Left ventricle myocardium superior (tissue), 1 donor: ENCODE results near the gene TMEM267. TPM values are rescaled to one million over a fixed set of nuclear protein-coding genes. Genes with fewer than 3 reads are reported as not detected.
"Not testable (repeated sequence)": the region's sequence is repeated elsewhere in the genome, so short reads cannot be mapped to it uniquely, and the experiment has no call there.

Experiments
- ATAC-seq: fragments of 200-7000 bp; cut with Tn5 transposase; one replicate; pipeline ENCODE4 v1.9.1; 2020; ENCODE audit warnings: mild to moderate bottlenecking, moderate library complexity
- DNase-seq: peaks from one replicate; pipeline ENCODE4 v3.0.0-alpha.2; 2020
- intact Hi-C: fragments of 100-400 bp; cut with micrococcal nuclease; formaldehyde crosslinking; loops from one replicate; pipeline ENCODE4 v1.11.0; 2022
- long read RNA-seq: library from polyadenylated mRNA; unstranded; transcript quantifications from one replicate; pipeline ENCODE4 v2.0.0, GENCODE V29; 2021
- total RNA-seq: library from RNA; stranded (reverse); fragmentation: NEBNext Ultra II Directional; extraction: Animal tissue kit (Norgen Biotek cat#: 25700); gene quantifications from one replicate; pipeline ENCODE4 v1.2.1, GENCODE V29; 2021
- donor health status: DM: no; HTN: yes; CAD: no; lungs with severe emphysema.

The TMEM267 gene, protein sequence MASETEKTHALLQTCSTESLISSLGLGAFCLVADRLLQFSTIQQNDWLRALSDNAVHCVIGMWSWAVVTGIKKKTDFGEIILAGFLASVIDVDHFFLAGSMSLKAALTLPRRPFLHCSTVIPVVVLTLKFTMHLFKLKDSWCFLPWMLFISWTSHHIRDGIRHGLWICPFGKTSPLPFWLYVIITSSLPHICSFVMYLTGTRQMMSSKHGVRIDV
- total RNA-seq = 4.9 TPM
- long read RNA-seq, transcript TMEM267-201 (3 exons, 2,338 nt) = major isoform, 17 of 25 reads
- long read RNA-seq, partial matches to known transcripts = 2 of 25 reads
- long read RNA-seq, other reads (novel, unspliced or antisense) = 6 of 25 reads

DNA sequence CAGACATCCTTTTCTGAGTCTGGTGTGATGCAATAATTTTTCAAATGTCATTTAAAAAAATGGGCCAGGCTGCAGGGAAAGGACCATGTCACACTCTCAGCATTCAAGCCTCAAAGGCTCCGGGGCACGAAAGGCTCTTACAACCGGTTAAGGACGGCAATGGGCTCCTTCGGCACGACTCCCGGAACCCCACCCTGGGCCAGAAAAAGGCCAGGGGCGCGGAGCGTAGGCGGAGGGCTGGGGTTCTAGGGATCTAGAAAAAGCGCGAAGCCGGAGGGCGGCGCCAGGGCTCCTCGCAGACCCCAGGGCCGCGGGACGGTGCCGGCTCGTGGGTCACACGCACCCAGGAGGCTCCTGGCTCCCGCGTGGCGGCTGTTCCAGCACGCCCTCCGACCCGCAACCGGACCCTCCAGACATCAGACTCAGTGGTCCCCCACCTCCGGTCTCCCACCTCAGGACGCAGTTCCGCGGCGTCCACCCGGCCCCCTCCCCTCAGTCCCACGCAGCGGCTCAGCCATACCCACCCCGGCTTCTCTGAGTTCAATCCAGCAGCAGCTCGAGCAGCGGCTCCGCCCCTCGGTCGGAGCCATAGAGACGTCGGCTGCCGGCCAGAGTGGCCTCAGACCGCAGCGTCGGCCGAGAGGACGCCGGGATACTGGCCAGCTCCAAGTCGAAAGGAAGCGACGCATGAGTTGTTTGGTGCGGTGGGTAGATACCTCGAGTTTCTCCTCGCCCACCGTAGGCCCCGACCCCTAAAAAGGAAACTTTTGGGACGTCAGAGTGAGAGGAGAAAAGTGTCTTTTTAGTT is at the start of gene TMEM267:
TSS of gene TMEM267 (minus strand) at position 568 of the 808 bp plus-strand sequence. CDS start 29,896 bp downstream, outside the sequence.
- intact Hi-C loops = no loop called here
- DNase-seq (peak; percentile 96), ATAC-seq (peak; percentile 98)

DNA sequence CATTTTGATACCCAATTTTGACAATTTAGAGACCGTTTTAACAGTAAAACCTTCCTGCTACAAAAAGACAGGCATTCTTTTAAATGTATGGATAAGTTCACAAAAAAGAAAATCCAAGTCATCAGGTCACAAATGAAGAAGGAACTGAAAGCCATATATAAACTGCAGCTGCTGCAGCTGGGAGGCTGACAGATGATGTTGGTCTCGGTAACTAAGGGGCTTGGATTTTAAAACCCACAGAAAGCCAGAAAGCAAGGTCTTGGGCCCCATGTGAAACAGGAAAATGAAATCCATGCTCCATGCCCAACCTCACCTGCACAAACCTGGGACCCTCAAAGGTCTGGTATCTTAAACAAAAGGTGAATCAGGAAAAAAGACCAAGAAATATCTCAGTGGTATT is 47.0 kb upstream of the TMEM267 start:
- no peak for ATAC-seq
- intact Hi-C loops = no loop called here
- no peak for DNase-seq

DNA sequence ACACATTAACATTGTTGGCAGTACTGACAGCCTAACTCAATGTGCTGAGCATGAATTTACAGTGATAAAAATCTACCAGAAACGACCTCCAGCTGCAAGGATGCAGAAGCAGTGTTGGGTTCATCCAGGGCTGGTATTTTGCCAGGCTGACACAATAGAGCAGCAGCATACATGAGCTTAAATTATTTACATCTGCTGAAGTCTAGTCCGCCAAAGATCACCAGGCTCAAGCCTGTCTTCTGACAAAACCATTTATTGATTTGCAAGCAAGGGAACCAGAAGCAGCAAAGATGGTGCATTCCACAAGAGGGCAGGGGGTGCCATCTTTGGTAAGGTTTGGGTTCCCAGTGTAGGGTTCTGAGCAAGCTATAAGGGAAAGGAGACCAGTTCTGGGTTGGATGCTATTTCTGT is 40.0 kb upstream of the TMEM267 start:
- no peak for ATAC-seq
- DNase-seq = no peak
- intact Hi-C loops = no loop called here

DNA sequence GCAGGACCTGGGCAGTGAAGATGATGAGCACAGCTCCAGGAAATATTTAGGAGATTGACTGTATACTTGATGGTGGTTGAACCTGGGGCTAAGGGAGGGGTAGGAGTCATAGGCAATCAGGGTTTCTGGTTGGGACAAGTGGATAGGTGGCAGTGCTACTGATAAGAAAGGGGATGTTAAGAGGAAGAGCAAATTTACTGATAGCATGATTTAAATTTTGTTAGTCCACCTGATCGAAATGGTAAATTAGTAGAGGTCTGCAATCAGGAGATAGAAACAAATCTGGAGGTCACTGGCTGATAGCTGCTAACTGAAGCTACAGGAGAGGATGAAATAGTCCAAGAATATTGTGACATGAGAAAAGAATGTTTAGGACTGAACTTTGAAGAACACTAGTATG is 37.0 kb upstream of the TMEM267 start:
- no peak for DNase-seq
- no peak for ATAC-seq
- intact Hi-C loops = no loop called here

DNA sequence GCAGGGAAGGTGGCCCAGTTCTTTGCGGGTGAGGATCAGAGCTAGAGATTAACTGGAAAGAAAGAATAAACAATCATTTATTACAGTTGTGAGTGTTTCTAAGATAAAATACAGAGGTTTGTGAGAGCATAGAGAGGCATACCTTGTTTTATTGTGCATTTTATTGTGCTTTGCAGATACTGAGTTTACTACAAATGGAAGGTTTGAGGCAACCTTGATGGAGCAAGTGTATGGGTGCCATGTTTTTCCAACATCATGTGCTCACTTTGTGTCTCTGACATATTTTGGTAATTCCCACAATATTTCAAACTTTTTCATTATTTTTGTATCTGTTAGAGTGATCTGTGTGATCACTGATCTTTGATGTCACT is 32.0 kb upstream of the TMEM267 start:
- intact Hi-C loops = no loop called here
- ATAC-seq (no peak), DNase-seq (no peak)

DNA sequence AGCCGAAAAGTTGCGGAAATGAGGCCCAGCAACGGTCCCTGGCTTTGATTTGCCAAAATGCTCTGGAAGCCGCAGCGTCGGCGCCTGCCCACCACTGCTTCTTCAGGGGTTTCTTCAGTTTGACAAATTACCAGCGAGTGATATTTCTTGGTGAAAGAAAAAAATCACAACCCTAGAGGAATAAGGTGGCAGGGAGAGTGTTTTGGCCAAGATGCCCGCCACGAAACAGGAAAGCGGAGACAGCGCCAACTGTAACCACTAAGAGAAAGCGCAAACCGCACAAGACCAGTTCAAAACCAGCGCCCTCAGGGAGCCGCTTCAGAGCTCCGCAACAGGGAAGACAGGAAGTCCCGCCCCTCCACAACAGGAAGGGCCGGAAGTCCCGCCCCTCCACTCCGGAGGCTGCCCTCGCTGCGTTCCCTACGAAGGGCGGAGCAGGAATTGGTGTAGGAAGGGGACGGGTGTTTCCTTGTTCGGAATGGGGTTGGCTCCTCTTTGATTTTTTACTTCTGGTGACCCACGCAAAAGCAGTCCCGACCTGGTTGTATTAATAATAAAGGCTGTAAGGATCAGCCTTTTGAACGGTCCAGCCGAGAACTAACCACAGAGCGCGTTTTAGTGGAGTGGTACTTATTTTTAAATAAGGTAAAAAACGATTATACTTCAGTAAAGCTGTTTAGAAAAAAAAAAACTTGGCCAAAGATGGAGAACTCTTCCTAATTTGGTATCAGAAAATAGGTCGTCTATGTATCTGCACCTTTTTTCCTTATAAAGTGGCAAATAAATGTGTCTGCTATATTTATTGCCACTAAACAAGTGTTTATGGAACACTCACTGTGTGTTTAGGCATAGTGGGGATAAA is 31.4 kb upstream of the TMEM267 start, which contains the start of gene C5orf34:
TSS of gene C5orf34 (minus strand) at position 333 of the 862 bp plus-strand sequence. CDS start 5,809 bp downstream, outside the sequence.
- ATAC-seq (peak; percentile 100), DNase-seq (peak; percentile 97)
- intact Hi-C loops = no loop called here

DNA sequence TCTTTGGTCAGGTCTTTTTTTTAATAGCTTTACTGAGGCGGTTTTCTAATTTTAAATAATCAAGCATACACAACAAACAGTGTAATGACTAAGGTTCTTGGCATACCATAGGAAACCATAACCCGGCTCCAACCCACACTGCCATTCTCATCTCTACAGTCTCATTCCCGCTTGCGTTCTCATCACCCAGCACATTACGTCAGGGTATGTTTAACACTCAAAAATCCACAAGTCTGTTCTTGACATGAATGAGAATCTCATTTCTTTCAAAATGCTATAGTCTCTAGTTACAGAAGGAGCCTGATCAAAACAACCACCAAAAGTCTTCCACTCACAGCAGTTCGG is 30.8 kb upstream of the TMEM267 start:
- ATAC-seq = no peak
- no peak for DNase-seq
- intact Hi-C loops = no loop called here

DNA sequence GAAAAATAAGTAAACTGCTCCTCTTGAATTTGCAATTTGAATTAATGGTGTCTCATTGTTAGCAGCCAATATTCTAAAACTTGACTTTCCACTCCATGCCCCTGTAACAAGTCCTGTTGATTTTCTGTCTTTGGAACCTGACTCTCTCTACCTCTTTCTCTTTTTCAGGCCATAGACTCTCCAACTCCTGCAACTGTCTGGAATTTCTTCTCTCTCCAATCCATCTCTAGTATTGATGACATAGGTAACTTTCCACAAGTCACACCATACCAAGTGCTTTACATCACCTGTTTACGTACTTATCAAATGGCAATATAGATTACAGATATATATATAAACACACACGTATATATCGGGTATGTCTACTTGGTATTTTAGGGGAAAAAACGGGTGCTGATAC is 30.4 kb upstream of the TMEM267 start:
- no peak for DNase-seq
- ATAC-seq = no peak
- intact Hi-C loops = no loop called here

DNA sequence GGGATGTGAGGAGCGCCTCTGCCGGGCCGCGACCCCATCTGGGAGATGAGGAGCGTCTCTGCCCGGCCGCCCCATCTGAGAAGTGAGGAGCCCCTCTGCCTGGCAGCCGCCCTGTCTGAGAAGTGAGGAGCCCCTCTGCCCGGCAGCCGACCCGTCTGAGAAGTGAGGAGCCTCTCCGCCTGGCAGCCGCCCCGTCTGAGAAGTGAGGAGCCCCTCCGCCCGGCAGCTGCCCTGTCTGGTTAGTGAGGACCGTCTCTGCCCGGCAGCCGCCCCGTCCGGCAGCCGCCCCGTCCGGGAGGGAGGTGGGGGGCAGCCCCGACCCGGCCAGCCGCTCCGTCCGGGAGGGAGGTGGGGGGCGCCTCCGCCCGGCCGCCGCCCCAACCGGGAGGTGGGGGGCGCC is 27.4 kb upstream of the TMEM267 start:
- intact Hi-C loops, DNase-seq, ATAC-seq: not testable (repeated sequence)

DNA sequence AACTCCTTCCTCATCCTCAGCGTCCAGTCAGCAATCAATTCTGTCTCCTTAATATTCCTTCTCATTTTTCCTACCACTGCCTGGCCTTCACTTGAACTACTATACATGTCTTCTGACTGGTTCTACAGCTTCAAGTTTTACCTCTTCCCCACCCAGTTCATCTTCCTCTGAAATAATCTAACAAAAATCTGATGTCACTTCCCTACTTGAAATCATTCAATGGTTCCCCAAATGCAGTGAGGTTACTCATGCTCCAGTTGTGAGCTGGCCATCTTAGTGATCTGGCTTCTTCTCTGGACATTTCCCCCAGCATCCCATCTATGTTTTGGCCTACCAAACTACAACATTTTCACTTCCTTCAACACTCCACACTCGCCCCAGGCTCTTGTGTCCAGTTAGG is 14.9 kb upstream of the TMEM267 start:
- intact Hi-C loops = no loop called here
- ATAC-seq = no peak
- DNase-seq = no peak

DNA sequence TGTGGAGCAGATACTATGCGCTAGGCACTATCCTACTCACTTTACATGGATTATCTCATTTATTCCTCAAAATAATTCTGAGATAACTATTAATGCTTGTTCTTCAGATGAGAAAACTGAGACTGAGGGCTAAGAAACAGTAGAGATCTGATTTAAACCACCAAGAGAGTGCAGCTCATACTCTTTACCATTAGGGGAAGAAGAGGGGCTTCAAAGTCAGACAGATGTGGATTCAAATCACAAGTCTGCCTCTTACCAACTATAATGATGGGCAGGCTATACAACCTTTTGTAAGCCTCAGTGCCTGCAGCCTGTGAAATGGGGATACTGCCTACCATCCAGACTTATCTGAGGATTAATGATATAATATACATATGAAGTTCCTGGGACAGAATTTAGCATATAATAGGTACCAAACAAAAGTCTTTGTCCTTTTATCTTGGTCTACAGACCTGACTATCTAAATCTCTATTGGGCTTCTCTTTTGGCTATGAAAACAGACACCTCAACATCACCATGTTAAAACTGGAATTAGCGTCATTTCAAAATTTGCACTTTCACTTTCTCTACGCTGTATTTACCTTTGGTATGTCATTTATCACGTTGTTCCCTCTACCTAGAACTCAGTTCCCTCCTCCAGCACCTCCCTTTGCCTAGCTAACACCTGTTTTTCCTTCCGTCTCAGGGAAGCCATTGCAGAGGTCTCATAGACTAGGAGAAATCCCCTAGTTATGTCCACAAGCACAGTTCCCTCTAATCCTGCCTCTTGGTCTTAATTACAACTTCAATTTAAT is 13.8 kb upstream of the TMEM267 start:
- ATAC-seq (no peak), DNase-seq (no peak)

DNA sequence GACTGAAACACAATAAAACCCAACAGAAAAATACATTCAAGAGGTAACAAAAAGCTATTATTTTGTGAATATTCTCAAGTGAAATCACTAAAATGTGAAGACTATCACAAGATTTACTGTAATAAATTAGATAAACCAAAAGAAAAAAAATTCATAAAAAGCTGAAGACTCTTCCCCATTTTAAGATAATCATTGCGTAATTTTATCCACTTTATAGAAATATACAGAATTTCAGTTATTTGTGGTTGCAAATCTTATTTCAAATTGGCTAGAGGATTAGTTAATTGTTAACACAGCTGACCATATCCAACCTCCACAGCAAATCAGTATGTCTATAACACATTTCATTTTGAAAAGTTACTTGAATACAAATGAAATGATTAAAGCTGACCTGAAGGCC is 7.7 kb upstream of the TMEM267 start:
- no peak for DNase-seq
- intact Hi-C loops = no loop called here
- no peak for ATAC-seq

More for the DNA sequence above, 13.8 kb upstream of the TMEM267 start:
- intact Hi-C loops = no loop called here

DNA sequence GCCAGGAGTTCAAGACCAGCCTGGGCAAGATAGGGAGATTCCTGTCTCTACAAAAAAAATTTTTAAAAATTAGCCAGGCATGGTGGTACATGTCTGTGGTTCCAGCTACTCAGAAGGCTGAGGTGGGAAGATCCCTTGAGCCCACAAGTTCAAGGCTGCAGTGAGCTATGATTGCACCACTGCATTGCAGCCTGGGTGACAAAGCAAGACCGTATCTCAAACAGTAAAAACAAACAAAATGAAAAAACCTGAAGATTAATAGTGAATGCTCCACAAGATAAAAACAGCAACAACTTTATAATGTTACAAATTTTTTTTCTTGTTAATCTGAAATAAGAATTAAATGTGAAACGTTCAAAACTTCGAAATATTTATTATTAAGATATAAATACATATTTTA is 2.7 kb upstream of the TMEM267 start:
- intact Hi-C loops = no loop called here
- no peak for DNase-seq

DNA sequence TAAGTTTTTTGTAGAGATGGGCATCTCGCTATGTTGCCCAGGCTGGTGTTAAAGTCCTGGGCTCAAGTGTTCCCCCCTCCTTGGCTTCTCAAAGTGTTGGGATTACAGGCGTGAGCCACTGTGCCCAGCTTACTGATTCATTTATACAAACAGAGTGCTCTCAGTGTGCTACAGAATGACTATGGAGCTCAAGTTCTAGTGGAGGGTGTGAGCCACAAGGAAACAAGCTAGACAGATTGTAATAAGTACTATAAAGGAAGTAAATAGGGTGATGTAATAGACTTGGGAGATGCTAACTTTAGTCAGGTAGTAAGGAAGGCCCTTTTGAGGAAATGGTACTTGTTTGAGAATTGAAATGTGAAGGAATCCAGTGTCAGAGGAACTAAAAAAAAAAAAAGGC is 1.7 kb upstream of the TMEM267 start:
- ATAC-seq (no peak), DNase-seq (no peak)
- intact Hi-C loops = no loop called here

More for the DNA sequence above, 2.7 kb upstream of the TMEM267 start:
- ATAC-seq = no peak

DNA sequence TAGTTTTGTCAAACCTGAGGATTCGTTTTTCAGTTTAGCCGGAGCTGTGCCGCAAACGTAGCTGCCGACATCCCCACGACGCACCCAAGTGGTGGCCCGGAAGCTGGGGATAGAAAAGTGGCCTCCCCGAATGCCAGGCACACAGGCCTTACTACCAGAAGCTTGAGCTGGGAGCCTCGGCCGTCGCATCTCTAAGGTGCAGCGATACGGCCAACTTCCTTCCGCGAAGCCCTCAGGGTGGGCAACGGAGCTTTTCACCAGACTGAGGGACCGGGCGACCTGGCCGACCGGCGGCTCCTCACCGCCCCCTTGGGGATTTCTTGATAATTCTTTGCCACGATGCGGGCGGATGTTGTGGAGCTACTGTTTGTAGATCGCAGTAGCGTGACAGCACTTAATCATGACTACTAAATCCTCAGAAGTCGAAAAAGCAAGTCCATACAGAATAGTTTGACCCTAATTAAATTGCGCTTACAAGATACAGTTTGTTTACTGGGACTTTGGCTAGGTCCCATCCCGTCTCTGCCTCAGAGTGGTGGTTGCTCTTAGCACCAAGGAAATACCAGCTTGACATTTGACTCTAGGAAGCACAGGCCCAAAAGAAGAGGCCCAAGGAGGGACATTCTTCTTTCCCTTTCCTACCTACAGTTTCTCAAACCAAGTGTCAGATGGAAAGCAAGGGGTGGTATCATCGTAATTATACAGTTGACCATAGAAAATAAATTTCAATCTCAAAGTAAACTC is 613 bp upstream of the TMEM267 start:
- intact Hi-C loops = no loop called here
- peak; percentile 83 for DNase-seq

DNA sequence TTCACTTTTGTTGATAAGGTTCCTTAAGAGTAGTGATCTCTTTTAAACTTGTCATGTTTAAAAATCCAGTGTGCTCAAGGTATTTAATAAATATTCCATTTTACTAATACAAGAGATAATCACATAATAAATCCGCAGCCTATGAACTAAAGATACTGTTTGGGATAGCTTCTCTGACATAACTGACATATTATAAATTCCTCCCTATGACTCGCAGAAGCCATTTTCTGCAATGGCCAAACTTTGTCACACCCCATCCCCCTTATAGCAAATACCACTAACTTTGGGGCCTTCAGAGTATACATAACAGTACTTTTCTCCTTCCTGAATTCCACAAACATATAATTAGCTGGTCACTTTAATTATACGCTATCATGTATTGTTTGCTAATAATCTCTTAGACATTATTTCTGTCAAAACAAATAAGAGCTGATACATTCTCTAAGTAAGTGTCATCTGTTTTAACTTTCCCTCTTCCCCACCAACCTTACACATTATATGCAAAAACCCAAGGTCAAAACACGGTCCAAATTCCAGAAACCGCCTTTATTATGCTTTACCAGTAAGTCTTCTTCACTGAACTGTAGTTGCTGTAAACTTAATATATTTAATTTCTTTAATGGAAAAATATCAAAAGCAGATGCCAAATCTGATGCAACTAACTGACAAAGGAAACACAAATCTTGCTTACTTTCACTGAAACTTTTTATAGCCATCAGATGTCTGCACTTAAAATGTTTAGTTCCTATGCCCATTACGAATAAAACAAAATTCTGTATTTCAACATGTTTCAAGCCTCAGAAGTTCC is 971 bp downstream of the TMEM267 start:
- ATAC-seq (no peak), DNase-seq (no peak)
- intact Hi-C loops = no loop called here

More for the DNA sequence above, 613 bp upstream of the TMEM267 start:
- ATAC-seq = peak; percentile 82

DNA sequence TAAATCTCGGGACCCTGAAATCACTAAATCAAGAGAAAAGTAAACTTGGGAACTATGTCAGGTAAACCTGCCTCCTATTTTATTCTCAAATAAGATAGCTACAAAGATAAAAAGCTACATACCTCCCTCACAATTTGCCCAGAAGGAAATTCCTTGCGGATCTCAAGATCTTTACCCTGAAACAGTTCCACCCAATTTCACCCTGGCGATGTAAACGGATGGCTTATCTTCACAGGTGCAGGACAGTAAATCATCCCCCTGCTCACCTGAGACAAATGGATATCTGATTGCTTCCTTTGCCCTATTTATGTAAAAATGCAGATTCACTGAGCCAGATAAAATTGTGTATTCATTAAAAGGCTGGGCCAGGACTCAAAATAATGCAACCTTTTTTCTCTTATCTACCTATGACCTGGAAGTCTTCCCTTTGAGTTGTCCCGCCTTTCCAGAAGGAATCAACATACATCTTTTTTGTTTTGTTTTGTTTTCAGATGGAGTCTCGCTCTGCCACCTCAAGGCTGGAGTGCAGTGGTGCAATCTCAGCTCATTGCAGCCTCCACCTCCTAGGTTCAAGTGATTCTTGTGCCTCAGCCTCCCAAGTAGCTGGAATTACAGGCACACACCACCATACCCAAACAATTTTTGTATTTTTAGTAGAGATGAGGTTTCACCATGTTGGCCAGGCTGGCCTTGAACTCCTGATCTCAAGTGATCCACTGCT is 13.8 kb downstream of the TMEM267 start:
- ATAC-seq (no peak), DNase-seq (no peak)
- intact Hi-C loops = no loop called here
